WERI-Rb-1 (cell line): ENCODE data around the gene EHBP1L1.

ENCODE experiments used
- DNase-seq: peaks from one replicate; pipeline ENCODE4 v3.0.0-alpha.2; 2020
- H3K27ac ChIP-seq: fragments of 250-450 bp; sonication (Bioruptor Pico); 2 replicates; pipeline ENCODE4 v1.5.1; 2020; ENCODE audit warnings: mild to moderate bottlenecking, moderate library complexity
- H3K27me3 ChIP-seq: fragments of 250-450 bp; sonication (Bioruptor Pico); 2 replicates; pipeline ENCODE4 v1.5.1; 2021; ENCODE audit warnings: mild to moderate bottlenecking, low read depth, moderate library complexity; ENCODE audit not compliant: insufficient read depth, severe bottlenecking
- H3K36me3 ChIP-seq: fragments of 250-450 bp; sonication (Bioruptor Pico); 2 replicates; pipeline ENCODE4 v1.5.1; 2020; ENCODE audit warnings: mild to moderate bottlenecking, moderate library complexity
- H3K4me3 ChIP-seq: 2 replicates; pipeline ENCODE4 v1.5.1; 2011; ENCODE audit warnings: low read depth, mild to moderate bottlenecking, control low read depth, low read length
- H3K9me3 ChIP-seq: fragments of 250-450 bp; sonication (Bioruptor Pico); 2 replicates; pipeline ENCODE4 v1.5.1; 2021; ENCODE audit warnings: mild to moderate bottlenecking, moderate library complexity; ENCODE audit not compliant: severe bottlenecking
- CTCF ChIP-seq: IDR thresholded peaks from 2 replicates; pipeline ENCODE4 v1.5.1; 2011; ENCODE audit warnings: low read depth, mild to moderate bottlenecking, control low read depth, inconsistent platforms, low read length

EHBP1L1 gene

GRCh38 chr11:65574109-65574810 lies 1.6 kb upstream of the EHBP1L1 start:
- Histone ChIP-seq H3K4me3 (peak overlapping the region; percentile 43), H3K36me3 (peaks cover 15% of the 10 kb centered on the region), H3K27ac (peak overlapping the region; percentile 74), H3K9me3 (no peaks in the 10 kb centered on the region), H3K27me3 (no peaks in the 10 kb centered on the region)
- TF ChIP-seq CTCF, result peak; percentile 65
- DNase-seq, result peak; percentile 92

DNA sequence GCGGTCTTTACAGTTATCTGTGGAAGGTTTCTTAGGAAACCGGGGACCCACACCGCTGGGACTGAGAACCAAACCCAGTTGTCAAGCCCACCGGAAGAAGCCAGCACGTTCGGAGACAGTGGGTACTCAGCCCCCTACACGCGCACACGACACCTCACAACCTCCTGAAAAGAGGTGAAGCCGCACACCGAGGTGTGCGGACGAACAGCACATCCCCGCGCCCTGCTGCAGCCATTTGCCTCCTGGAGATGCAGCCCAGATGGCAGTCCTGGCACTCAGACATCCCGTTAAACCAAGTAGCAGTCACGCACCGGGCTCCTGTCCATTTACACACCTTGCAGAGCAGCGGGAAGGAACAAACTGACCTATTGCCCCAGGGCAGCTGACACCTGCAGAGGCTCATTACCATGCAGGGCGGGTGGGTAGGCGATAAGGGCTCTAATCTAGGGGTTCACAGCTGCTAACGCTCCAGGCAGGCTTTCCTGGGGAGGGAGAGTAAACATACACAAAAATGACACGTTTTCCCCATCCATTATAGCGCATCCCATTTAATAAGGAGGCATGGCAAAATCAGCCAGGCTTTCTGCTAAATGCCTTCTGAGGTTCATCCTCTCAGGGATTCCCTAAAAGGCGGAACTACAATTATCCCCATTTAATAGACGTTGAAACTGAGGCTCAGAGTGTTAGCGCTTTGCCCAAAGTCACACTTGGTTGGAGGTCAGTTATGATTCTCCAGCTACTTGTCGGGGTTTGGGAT lies 864 bp upstream of the EHBP1L1 start:
- Histone ChIP-seq H3K27ac (peak overlapping the region; percentile 74), H3K27me3 (no peaks in the 10 kb centered on the region), H3K36me3 (peaks cover 17% of the 10 kb centered on the region), H3K9me3 (no peaks in the 10 kb centered on the region), H3K4me3 (peak overlapping the region; percentile 43)
- DNase-seq, result no peak
- TF ChIP-seq CTCF, result no peak

DNA sequence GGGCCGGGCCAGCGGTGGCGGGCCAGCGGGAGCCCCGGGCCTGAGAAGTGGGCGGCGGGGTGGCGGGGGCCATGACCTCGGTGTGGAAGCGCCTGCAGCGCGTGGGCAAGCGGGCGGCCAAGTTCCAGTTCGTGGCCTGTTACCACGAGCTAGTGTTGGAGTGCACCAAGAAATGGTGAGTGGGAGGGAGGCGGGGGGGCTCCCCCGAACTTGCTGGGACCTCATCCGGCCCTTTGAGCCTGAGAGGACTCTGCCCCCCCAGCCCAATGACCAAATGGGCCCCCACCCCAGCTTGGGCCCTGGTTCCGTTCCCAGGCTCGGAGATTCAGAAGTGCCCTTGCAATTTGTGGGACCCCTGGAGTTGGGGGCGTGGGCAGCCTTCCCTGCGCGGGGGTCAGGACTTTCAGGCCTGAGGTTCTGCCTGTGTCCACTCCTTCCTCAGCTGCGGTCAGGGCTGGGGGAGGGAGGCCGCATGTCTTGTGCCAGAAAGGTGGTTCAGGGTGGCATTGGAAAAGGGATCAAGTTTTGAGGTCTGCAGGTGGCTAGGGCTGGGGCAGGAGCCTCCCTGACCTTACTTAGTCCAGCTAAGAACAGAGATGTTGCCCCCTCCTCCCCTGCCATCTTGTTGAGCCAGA lies 496 bp downstream of the EHBP1L1 start:
- no peaks in the 10 kb centered on the region for H3K9me3 ChIP-seq
- no peak for TF ChIP-seq CTCF
- no peaks in the 10 kb centered on the region for H3K27me3 ChIP-seq
- peak overlapping the region; percentile 58 for H3K4me3 ChIP-seq
- peak overlapping the region; percentile 43; the same call in 1 of the 2 replicates for H3K27ac ChIP-seq
- H3K36me3 ChIP-seq, result peaks cover 18% of the 10 kb centered on the region
- DNase-seq, result no peak

DNA sequence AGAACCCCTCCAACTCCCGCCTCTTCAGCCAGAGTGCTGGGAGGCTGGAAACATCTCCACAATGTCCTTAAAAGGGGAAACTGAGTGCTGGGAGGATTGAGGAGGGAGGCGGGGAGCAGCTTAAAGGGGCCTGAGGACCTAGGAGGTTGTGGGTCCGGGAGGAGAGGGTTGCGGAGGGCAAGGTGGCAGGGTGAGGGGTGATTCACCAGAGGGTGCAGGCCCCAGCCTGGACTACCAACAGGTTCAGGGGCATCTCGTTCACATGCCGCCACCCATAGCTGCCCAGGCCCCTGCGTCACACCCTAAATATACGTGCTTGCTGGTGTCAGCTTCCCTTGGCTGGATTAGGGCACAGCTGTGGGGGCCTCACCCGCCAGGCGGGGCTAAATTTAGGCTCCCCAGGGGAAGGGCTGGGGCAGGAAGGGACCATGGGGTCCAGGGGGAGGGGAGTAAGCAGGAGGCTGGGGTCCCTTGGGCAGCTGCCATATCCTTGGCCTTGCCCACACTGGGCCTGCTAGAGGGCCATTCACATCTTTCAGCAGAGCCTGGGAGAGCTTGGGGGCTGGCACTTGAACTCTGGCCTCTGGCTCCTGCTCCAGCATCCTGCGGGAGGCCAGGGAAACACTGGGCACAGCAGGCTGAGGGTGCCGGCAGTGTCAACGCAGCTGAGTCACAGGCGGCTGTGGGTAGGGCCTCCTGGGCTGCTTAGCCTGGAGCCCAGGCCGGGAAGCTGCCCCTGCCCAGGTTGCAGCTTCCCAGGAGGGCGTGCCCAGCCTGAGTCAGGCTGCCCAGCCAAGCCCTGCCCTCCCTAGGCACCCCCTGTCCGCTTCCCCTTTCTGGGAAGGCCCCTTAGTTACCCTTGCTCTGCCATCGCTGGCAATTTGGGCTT lies 1.3 kb downstream of the EHBP1L1 start:
- H3K27me3 ChIP-seq, result no peaks in the 10 kb centered on the region
- peaks cover 18% of the 10 kb centered on the region for H3K36me3 ChIP-seq
- H3K9me3 ChIP-seq, result no peaks in the 10 kb centered on the region
- no peak for TF ChIP-seq CTCF
- no peak for DNase-seq
- peak overlapping the region; percentile 58 for H3K4me3 ChIP-seq
- no peak overlapping the region for H3K27ac ChIP-seq

DNA sequence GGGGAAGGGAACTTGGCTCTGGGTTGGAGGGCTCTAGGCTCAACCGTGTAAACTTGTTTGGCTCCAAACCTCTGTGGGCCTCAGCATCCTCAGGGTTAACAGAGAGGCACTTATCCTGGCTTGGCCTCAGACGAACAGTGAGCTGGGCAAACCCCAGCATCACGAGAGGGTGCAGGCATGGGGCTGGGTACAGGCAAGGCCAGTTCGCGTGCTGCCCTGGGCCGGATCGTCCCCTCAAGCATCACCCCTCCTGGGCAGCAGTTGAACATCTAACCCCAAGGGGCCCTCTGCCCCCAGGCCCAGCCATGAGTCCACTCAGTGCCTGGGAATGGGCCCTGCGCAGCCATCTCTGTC lies 1.9 kb downstream of the EHBP1L1 start:
- no peaks in the 10 kb centered on the region for H3K27me3 ChIP-seq
- H3K9me3 ChIP-seq, result no peaks in the 10 kb centered on the region
- H3K4me3 ChIP-seq, result no peak overlapping the region
- peaks cover 18% of the 10 kb centered on the region for H3K36me3 ChIP-seq
- no peak for TF ChIP-seq CTCF
- no peak overlapping the region for H3K27ac ChIP-seq
- no peak for DNase-seq
